Measurements from ENCODE around the gene BBX.

The BBX gene

DNA sequence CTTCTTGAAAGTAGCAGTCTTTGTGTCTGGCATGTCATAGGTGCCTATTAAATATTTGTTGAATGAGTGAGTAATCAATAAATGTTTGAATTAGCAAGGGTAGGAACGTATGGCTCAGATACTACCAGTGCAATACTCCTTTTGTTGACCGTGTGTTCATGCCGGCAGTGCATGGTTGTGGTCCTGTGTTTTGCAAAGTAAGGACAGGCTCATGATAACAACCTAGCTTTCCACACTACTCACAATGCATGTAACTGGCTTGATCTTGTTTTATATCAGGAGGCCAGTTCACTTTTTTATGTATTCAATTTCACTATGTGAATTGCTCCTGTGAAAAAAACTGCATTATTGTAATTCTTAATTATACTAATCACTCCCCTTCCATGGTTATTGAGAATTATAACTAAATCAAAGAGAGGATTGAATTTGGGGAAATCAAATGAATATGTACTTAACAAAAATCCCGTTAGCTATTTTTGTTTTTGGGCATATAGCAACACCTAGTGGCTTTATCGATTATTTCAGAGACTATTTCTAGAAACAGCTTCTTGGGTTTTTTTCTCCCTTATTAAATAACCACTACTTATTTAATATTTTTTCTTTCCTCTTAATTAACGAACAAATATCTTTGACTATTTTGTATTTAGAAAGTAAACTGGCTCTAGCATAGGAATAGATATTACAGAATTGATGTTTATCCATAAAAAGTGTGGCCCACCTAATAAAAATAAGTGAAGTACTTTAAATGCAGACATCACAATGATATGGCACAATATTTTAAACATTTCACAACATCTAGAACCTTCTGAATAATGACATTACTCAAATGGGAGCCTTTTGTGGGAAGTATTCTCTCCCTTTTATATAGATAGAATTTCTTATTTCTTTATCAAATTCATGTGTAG is 218.5 kb downstream of the BBX start:
- no peak for DNase-seq (ENCODE audit: low read depth, low spot score)

DNA sequence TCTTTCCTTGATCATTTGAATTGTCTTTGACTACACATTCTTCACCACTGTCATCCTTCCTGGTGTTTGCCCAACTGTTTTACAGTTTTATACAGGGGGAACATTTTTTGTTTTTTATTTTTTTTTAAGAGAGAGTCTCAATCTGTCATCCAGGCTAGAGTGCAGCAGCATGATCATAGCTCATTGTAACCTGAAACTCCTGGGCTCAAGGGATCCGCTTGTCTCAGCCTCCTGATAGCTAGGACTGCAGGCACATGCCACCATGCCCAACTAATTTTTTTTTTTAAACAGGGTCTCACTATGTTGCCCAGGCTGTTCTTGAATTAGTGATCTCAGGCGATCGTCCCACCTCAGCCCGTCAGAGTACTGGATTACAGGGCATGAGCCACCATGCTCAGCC is 222.6 kb downstream of the BBX start:
- DNase-seq (ENCODE audit: low read depth, low spot score): no peak

DNA sequence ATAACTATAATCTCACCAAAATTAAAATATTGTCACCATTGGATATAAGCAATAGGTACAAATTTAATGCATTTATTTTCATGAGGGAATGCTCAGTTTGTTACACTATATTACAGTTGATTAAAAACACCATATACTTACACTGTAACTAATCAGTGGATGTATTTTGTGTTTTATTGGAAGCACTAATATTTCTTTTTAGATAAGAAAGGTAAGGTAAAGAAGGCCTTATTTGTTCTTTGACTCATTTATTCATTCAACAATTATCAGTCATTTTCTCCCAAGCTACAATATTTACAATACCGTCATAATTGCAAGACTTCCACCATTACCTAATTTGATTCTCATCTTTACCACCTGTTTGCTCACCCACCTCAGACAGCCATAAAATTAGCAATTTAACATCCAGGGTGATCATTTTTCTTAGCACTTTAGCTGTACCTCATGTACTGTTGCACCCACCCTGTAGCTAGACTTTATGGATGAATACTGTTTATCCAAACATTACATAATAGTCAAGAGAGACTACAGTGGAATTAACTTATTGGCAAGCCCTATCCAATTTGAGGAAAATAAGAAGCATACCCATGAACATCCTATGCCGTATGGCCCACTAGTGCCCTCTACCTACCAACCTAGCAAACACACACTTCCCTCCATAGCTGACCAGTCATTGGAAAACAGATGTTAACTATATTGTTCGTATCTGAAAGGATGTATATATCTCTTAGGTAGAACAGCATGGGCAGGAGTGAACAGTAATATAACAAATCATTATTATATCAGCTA is 229.6 kb downstream of the BBX start:
- no peak for DNase-seq (ENCODE audit: low read depth, low spot score)

DNA sequence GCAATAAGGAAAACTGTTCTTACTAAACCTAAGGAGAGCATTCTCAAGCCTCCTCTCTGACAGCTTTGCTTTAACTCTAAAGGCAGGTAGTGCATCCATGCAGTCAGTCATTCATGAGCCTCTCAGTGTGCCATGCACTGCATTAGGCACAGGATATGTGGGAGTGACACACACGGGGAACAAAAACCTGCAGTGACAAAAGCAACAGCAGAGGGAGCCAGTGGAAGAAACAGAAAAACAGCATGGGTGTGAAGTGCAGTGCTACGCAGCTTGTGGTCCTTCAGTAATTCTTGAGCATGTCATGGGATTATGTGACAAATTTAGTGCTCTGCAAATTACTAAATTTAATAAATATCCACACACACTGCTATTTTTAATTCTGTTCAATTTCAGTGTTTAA is 230.7 kb downstream of the BBX start:
- DNase-seq (ENCODE audit: low read depth, low spot score): no peak

DNA sequence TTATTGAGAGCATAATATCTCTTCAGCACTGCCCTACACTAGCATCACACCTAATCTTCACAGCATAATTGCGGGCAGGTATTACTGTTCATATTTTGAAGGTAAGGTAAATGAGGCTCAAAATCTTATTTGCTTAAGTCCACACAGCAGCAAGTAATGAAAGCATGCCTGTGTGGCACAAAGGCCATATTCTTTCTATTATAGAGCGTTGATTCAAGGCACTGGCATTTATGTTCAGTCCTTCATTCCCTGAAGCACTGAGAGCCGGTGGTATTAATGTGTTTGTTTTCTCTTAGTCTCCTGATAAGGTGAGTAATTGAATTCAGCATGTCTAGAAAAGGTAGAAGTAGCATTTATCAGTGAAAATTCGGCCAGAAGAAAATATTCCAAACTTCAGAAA is 231.2 kb downstream of the BBX start:
- DNase-seq (ENCODE audit: low read depth, low spot score): no peak

DNA sequence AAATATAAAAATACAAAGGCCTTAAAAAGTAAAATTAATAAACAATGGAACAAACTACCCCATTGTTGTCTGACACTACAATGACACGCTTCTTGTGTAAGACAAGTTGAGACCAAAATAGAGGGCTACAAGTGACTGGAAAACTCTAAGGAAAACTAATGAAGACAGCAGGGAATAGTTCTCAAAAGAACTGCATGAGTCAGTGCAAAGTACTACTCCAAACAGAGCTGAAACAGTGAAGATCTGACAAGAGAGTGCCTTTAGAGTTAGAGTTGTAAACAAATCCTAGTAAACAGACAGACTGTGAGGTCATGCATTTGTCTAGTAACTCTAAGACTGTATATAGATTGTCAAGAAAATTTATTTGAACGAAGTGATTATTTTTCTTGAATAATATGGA is 233.9 kb downstream of the BBX start:
- no peak for DNase-seq (ENCODE audit: low read depth, low spot score)

DNA sequence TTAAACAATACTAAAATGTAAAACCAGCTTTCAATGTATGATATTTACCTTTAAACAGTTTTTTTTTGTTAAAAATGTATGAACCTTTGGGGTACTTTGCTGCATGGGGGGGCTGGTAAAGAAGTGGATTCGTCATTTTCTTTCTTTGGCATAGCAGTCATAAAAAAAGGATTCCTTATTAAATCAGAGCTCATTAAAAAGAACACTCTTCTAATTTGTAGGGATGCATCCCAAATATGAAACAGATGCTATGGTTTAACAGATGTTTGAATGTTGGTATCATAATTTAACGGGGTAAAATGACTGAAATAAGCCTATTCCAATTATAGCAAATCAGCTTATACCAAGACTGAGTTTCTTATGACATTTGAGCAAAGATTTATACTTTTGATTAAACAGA is 234.4 kb downstream of the BBX start:
- no peak for DNase-seq (ENCODE audit: low read depth, low spot score)

DNA sequence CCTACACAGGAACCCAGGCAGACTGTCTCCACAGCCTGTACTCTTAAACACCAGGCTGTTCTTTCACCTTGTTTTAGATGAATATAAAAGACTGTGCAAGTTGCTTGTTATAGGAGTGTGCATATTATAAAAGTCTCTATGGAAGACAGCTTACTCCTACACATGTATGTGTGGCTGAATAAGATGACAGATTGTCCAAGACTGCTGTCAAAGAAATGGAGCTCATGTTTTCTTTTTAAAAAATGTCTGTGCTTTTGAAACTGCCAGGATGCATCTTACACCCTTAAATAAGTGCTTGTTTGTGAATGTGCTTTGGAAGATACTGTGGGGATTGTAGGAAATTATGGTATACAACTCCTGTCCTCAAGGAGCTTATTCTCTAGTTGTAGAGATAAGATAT is 237.4 kb downstream of the BBX start:
- no peak for DNase-seq (ENCODE audit: low read depth, low spot score)

DNA sequence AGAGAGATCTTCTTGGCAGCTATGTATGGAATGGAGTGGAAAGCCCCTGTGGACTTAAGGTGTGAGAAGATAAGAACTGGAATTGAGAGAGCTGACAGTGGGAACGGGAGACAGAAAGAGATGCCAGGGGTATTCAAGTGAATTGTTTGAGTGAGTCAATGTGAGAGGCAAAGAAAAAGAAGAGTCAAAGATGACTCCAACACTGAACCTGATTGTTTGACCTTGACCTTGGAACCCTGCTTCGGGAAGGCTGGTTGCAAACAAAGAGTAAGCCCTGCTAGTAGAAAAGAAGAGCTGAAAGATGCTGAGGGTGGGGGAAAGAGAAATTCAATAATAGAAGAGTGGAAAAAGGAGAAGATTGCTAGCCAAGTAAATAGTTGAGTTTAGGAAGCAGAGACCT is 238.6 kb downstream of the BBX start:
- no peak for DNase-seq (ENCODE audit: low read depth, low spot score)

DNA sequence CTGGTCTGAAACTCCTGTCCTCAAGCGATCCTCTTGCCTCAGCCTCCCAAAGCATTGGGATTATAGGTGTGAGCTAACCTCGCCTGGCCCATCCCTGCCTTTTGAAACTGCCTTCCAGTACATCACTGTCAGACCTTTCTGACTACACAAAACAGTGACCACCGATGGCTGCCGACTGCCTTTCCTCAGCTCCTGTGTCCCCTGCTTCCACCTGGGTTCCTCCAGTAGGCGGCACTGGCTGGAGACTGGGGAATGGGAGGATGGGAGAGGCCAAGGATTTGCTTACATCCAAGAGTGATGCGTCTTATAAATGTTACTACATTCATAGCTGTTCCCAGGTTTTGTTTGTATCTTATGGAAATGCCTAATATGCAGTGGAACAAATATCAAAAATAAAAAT is 242.8 kb downstream of the BBX start:
- DNase-seq (ENCODE audit: low read depth, low spot score): no peak

DNA sequence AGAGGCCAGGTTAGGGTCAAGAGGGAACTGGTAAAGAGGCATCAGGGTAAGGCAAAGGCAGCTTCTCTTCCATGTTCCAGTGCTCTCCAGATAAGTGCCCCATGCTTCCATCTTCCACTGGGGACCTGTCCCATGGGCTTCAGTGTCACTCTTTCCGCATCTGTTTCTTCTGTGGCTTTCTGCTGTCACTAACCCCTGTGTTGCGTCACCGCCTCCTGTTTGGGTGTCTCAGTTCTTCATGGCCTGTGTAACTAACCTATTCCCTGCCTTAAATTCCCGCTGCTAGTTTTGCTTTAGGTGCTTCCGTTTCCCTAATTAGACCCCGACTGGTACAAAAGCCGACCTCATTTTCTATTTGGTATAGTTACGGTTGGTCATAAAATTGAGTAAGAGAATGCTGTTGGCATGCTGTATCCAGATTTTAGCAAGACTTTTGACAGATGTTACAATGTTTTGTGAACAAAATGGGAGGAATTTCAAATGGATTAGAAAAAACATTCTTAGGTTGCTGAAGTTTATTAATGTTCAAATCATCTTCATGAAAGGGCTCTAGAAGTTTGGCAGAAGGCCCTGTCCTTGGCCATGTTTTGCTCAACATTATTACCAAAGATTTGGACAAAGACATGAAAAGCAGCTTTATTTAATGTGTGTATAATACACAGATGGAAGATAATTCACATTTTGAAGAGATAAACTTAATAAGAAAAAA is 245.3 kb downstream of the BBX start:
- no peak for DNase-seq (ENCODE audit: low read depth, low spot score)

DNA sequence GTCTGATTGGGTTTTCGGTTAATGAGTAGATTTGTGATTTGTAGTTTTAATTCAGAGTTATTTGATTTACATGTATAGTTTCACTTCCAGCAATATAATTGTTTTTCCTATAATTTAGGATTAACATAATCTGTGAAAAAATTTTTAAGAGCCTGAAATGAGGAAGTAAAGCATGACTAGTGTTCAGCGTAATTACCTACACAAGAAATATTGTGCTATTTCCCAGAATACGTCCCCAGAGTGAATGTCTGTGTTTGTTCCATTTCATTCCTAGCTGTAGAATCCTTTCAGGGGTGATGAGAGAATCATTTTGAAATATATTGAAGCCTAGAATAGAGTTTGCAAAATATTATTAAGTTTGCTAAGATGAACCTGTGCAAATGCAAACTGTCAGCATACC is 247.1 kb downstream of the BBX start:
- DNase-seq (ENCODE audit: low read depth, low spot score): no peak

DNA sequence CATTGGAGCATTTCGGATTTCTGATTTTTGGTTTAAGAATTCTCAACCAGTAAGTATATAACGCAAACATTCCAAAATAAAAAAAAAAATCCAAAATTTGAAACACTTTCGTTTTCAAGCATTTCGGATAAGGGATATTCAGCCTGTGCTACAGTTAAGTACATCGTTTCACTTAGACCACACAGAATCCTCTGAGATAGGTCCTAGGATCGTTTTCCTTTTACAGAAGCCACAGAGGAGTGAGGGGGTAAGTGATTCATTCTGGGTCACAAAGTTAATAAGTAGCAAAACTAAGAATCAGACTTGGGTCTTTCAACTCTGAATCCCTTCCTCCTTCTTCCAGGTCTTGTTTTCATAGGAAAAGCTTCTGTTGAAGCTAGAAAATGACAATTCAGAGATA is 249.3 kb downstream of the BBX start:
- DNase-seq (ENCODE audit: low read depth, low spot score): no peak

DNA sequence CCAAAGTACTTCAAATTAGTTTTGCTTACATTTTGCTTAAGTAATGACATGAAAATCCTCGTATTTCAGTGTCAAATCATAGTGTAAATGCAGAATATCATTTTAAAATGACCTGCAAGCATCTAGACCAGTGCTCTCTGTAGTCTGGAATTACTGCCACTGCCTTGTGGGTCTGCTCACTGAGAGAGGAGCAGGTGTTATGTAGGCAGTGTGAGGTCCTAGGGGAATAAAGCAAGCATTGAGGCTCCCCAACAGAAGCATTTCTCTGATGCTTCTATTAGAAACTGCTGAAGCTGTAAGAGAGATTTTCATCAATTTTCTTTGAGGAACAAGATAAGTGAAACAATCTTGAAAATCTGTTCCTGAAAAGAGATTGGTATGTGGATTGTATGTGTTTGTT is 253.2 kb downstream of the BBX start:
- DNase-seq (ENCODE audit: low read depth, low spot score): no peak

DNA sequence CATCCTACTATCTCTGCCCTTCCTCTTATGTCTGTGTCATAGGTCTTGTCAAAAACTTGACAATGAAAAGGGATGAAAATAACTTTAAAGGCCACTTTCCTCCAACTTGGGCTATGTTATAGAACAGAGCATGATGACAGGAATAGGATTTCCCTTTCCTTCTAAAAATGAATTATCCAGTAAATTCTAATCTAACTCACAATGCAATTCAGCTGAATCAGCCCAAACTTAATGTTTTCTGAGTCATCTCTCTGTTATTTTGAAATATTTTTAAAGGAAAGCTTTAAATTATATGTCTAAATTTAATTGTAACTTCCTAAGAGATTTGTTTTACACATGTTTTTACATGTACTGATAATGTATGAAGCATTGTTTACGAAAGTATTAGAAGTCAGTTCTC is 258.5 kb downstream of the BBX start:
- DNase-seq (ENCODE audit: low read depth, low spot score): no peak

DNA sequence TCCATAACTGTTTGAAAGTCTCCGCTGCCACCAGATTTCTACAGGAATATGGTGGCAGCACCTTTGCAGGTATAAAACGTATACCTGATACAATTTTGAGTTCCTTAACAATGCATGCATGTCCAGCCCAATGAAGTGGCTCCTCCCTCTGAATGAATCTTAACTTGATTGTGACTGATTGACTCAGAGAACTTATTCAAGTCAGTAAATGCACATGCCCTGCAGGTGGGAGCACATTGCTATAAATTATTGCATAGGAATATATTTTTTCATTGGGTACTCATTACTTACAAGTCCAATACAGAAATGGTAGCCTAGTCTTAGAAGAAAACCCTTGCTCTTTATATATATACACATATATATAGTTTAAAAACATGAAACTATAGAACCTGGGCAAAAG is 259.3 kb downstream of the BBX start:
- no peak for DNase-seq (ENCODE audit: low read depth, low spot score)

DNA sequence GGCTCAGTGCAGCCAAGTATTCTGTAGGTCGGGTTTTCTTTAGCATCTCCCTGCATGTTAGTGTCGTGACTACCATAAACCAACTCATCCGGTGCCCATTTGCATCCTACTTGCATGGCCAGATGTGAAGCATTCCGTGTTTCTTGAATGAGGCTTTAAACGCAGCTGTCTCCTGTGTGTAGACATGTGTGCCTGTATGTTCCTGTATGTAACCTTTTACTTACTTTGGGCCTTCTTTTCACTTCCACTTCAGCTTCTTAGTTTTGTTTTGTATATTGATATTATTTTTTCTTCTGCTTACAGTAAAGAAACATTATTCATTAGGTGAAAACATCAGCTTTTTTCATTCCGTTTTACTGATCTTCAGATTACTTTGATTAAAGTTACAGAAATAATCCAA is 267.9 kb downstream of the BBX start:
- DNase-seq (ENCODE audit: low read depth, low spot score): no peak

DNA sequence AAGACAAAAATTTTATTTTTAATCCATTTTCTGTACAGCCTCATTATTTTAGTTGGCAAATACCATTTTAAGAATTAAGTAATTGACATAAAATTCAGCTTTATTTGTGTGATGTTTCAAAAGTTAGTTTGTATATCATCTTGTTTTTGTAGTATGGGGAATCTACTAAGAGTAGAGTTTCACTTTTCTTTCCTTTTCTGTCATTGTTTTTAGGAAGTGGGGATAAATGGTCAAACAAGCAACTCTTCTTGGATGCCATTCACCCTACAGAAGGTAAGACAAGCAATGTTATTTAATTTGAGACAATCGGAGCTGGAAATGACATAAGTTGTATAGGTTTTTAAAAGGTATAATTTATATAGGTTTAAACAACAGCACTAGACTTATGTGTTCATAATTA is 268.3 kb downstream of the BBX start:
- DNase-seq (ENCODE audit: low read depth, low spot score): no peak

DNA sequence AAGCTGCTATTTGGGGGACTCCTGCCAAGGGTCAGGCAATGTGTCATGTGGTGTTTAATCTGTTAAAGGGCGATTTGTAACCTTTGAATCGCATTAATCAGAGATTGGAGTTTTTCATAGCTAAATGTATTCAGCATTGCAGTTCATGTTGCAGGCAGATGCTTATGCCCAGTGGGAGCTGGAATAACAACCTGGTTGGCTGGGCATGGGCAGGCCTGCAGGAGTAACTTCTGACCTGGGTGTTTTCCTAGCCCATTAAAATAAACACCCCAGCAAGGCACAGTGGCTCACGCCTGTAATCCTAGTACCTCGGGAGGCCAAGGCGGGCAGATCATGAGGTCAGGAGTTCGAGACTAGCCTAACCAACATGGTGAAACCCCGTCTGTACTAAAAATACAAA is 268.7 kb downstream of the BBX start:
- DNase-seq (ENCODE audit: low read depth, low spot score): no peak

DNA sequence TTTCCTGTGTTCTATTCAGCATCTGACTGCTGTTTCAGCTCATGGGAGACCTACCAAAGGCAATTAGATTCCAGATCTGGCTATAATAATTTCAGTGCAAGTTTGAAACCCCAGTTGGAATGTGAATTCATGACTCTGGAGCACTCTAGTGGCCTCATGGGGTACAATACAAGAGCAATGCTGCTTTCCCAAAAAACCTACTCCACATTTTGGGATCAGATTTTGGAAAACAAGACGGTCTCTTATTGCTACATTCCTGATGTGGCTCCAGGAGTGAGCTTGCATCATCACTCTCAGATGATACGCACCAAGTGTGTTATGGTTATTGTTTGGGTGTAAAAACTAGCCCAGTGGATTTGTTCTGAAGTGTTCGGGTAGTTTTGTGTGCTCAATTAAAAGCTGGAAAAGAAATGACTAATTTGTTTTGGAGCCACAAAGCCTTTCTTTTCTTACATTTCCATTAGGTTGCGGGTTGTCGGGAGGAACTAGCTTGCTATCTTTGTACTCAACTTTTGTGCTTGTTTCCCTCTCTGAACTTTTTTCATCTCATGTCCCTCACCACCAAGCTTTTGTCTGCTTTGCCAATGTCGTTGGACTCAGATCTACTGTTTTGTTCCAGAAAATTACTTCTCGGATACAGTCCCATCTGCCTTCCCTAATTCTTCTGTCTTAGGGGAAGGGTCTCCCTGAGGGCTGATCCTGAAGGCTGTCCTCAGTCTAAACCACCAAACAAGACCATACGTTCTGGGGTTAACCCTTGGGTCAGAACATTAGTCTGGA is 272.1 kb downstream of the BBX start:
- no peak for DNase-seq (ENCODE audit: low read depth, low spot score)

DNA sequence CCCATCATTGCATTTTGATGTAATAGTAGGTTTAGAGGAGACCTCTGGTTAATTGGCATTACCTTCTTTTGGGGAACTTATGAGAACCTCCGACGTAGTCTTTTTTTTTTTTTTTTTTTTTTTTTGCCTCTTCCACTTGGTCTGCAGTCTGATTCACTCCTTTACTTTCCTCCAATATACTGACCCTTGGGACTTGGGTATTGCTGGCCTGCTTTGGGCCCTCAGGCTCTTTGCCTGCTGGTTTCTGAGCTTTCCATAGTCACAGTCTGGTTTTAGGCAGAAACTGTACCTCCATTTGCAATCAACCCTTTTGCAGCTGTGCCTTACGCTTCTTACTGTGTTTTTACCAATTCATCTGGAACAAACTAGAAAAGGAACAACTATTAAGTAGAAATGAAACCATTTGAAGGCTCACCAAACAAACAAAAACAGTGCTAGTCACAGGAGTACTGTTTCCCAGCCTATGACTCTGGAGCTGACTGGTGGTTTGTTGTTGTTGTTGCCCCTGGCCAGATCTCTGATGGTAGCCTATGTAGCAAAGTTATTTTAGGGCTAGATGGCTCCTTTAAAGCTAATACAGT is 272.8 kb downstream of the BBX start:
- DNase-seq (ENCODE audit: low read depth, low spot score): no peak
